Measurements from ENCODE around the gene LAPTM4A. TPM values are rescaled to one million over a fixed set of nuclear protein-coding genes. Genes with fewer than 3 reads are reported as not detected.

LAPTM4A gene
- total RNA-seq, 1 experiment from 2014 or later = 62.7 TPM

GRCh38 chr2:20005891-20006470 is 45.4 kb downstream of the LAPTM4A start:
- DNase-seq (no peak), ATAC-seq (no peak)
- H3K27ac ChIP-seq (ENCODE audit: low read length) = no peak overlapping the region
- ChIA-PET POLR2A (ENCODE audit: unreplicated experiment) (no interaction called here), CTCF (no interaction called here)
- intact Hi-C loops (cut with micrococcal nuclease) = loop anchor here (5.0 kb wide), 1 partner anchor 104 kb away; the partner anchor contains the start of gene TTC32
- BruUV-seq (replicated peaks) = no TSS peak
- no peak overlapping the region for H3K4me2 ChIP-seq (ENCODE audit: low read length)
- no peaks in the 10 kb centered on the region for H3K9me3 ChIP-seq (ENCODE audit: low read length)
- H4K20me1 ChIP-seq (ENCODE audit: low read length) = no peaks in the 10 kb centered on the region
- H3K79me2 ChIP-seq (ENCODE audit: low read length) = no peaks in the 10 kb centered on the region
- no peak overlapping the region for H3K4me3 ChIP-seq (ENCODE audit: low read length)
- no peak for TF ChIP-seq EZH2phosphoT487 (IDR thresholded peaks at IDR 0.05; ENCODE audit: borderline replicate concordance, low read length)
- TF ChIP-seq EZH2 (IDR thresholded peaks at IDR 0.05; ENCODE audit: low read length, unreplicated experiment) = no peak
- no peak for TF ChIP-seq CTCF (conservative IDR thresholded peaks at IDR 0.05; ENCODE audit: low read depth, low read length)
- no peak overlapping the region for H2AFZ ChIP-seq (ENCODE audit: low read length)
- H3K36me3 ChIP-seq (ENCODE audit: low read depth, low read length) = no peaks in the 10 kb centered on the region
- no peak overlapping the region for H3K9ac ChIP-seq (ENCODE audit: low read length)
- no peaks in the 10 kb centered on the region for H3F3A ChIP-seq (ENCODE audit: low read length, unreplicated experiment)
- no peaks in the 10 kb centered on the region for H3K27me3 ChIP-seq (ENCODE audit: low read length)
- H3K9me2 ChIP-seq (replicated peaks; ENCODE audit: low read length) = no peaks in the 10 kb centered on the region
- peaks cover 8% of the 10 kb centered on the region for H3K4me1 ChIP-seq (ENCODE audit: insufficient read depth, low read length)

- H3K36me3 ChIP-seq (ENCODE audit: low read depth, low read length) = no peaks in the 10 kb centered on the region
- POLR2A ChIA-PET (ENCODE audit: unreplicated experiment) = no interaction called here
- H3K9me3 ChIP-seq (ENCODE audit: low read length) = no peaks in the 10 kb centered on the region
- no peaks in the 10 kb centered on the region for H3K79me2 ChIP-seq (ENCODE audit: low read length)
- DNase-seq (no peak), ATAC-seq (no peak)
- no peaks in the 10 kb centered on the region for H3K27me3 ChIP-seq (ENCODE audit: low read length)
- H2AFZ ChIP-seq (ENCODE audit: low read length) = no peak overlapping the region
- CTCF ChIA-PET = no interaction called here
- H3K4me1 ChIP-seq (ENCODE audit: insufficient read depth, low read length) = peaks cover 8% of the 10 kb centered on the region
- no peak overlapping the region for H3K4me2 ChIP-seq (ENCODE audit: low read length)
- no peaks in the 10 kb centered on the region for H3K9me2 ChIP-seq (replicated peaks; ENCODE audit: low read length)
- H3F3A ChIP-seq (ENCODE audit: low read length, unreplicated experiment) = no peaks in the 10 kb centered on the region
- intact Hi-C loops (cut with micrococcal nuclease) = loop anchor here (5.0 kb wide), 1 partner anchor 103 kb away; the partner anchor contains the start of gene TTC32
- no TSS peak for BruUV-seq (replicated peaks)
- H3K4me3 ChIP-seq (ENCODE audit: low read length) = no peak overlapping the region
- TF ChIP-seq EZH2phosphoT487 (IDR thresholded peaks at IDR 0.05; ENCODE audit: borderline replicate concordance, low read length) = no peak
- TF ChIP-seq EZH2 (IDR thresholded peaks at IDR 0.05; ENCODE audit: low read length, unreplicated experiment) = no peak
- no peak for TF ChIP-seq CTCF (conservative IDR thresholded peaks at IDR 0.05; ENCODE audit: low read depth, low read length)
- no peaks in the 10 kb centered on the region for H4K20me1 ChIP-seq (ENCODE audit: low read length)
- no peak overlapping the region for H3K9ac ChIP-seq (ENCODE audit: low read length)
- H3K27ac ChIP-seq (ENCODE audit: low read length) = no peak overlapping the region
Observed at GRCh38 chr2:20005067-20005627, 46.3 kb downstream of the LAPTM4A start.

DNA sequence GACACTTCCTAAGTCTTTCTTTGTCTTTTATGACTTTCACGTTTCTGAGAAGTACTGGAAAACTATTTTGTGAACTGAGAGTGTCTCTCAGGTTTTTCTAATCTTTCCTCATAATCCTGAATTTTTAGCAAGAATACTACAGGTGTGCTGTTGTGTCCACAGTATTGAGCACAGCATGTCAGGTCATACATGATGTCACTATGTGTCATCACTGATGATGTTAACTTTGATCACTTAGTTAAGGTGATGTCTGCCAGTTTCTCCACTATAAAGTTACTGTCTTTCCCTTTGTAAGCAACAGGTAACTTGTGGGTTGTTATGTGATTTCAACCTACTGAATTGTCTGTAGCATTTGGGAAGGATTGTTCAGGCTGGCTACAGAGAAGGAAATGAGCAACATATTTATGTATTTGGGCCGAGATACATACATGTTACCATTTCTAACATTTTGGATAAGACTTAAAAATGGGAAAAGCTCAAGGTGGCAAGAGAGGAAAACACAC is 50.0 kb downstream of the LAPTM4A start:
- Histone ChIP-seq H3K4me3 (ENCODE audit: low read length) (no peak overlapping the region), H3K9me3 (ENCODE audit: low read length) (no peaks in the 10 kb centered on the region), H3F3A (ENCODE audit: low read length, unreplicated experiment) (no peaks in the 10 kb centered on the region), H4K20me1 (ENCODE audit: low read length) (no peaks in the 10 kb centered on the region), H3K4me2 (ENCODE audit: low read length) (no peak overlapping the region), H3K4me1 (ENCODE audit: insufficient read depth, low read length) (no peaks in the 10 kb centered on the region; the same call in 1 of the 2 replicates), H3K27me3 (ENCODE audit: low read length) (no peaks in the 10 kb centered on the region), H2AFZ (ENCODE audit: low read length) (no peak overlapping the region), H3K79me2 (ENCODE audit: low read length) (no peaks in the 10 kb centered on the region), H3K36me3 (ENCODE audit: low read depth, low read length) (no peaks in the 10 kb centered on the region), H3K9me2 (replicated peaks; ENCODE audit: low read length) (no peaks in the 10 kb centered on the region), H3K9ac (ENCODE audit: low read length) (no peak overlapping the region), H3K27ac (ENCODE audit: low read length) (no peak overlapping the region)
- ATAC-seq (no peak), DNase-seq (peak; percentile 25)
- ChIA-PET POLR2A (ENCODE audit: unreplicated experiment) (no interaction called here), CTCF (interaction anchor here (0.6 kb wide), 1 partner anchor 14 kb away, joined by 3 read pairs; no protein-coding TSS in a partner anchor)
- no TSS peak for BruUV-seq (replicated peaks)
- no peak for TF ChIP-seq EZH2 (IDR thresholded peaks at IDR 0.05; ENCODE audit: low read length, unreplicated experiment)
- TF ChIP-seq EZH2phosphoT487 (IDR thresholded peaks at IDR 0.05; ENCODE audit: borderline replicate concordance, low read length) = no peak
- no peak for TF ChIP-seq CTCF (conservative IDR thresholded peaks at IDR 0.05; ENCODE audit: low read depth, low read length)
- intact Hi-C loops (cut with micrococcal nuclease) = no loop called here
